Glutamatergic neuron (in vitro differentiated cells): ENCODE measurements around the gene VIL1. TPM values are rescaled to one million over a fixed set of nuclear protein-coding genes. Genes with fewer than 3 reads are reported as not detected.

Source experiments
- DNase-seq: peaks from one replicate; pipeline ENCODE4 v3.0.0; 2022
- H3K27ac Mint-ChIP-seq: one replicate; pipeline ENCODE4 v1.8.0; 2020; ENCODE audit warnings: mild to moderate bottlenecking, mixed read lengths, inconsistent platforms; ENCODE audit not compliant: unreplicated experiment
- H3K27me3 Mint-ChIP-seq: one replicate; pipeline ENCODE4 v1.8.0; 2020; ENCODE audit warnings: mild to moderate bottlenecking, moderate library complexity, mixed read lengths, inconsistent platforms; ENCODE audit not compliant: unreplicated experiment
- H3K36me3 Mint-ChIP-seq: one replicate; pipeline ENCODE4 v1.8.0; 2020; ENCODE audit warnings: mild to moderate bottlenecking, mixed read lengths, inconsistent platforms; ENCODE audit not compliant: unreplicated experiment
- H3K4me1 Mint-ChIP-seq: one replicate; pipeline ENCODE4 v1.8.0; 2020; ENCODE audit warnings: mild to moderate bottlenecking, low read depth, mixed read lengths, inconsistent platforms; ENCODE audit not compliant: unreplicated experiment
- H3K4me3 Mint-ChIP-seq: one replicate; pipeline ENCODE4 v1.8.0; 2020; ENCODE audit warnings: mild to moderate bottlenecking, mixed read lengths, inconsistent platforms; ENCODE audit not compliant: unreplicated experiment
- H3K9me3 Mint-ChIP-seq: one replicate; pipeline ENCODE4 v1.8.0; 2020; ENCODE audit warnings: mild to moderate bottlenecking, moderate library complexity, mixed read lengths, inconsistent platforms; ENCODE audit not compliant: unreplicated experiment
- long read RNA-seq: library from polyadenylated mRNA; unstranded; transcript quantifications from one replicate; pipeline ENCODE4 v2.0.0, GENCODE V29; 2020; ENCODE audit not compliant: unreplicated experiment
- total RNA-seq: library from RNA; stranded (reverse); fragmentation: NEBNext Ultra II Directional; extraction: Animal tissue kit (Norgen Biotek cat#: 25700); gene quantifications from one replicate; pipeline ENCODE4 v1.2.1, GENCODE V29; 2021; ENCODE audit not compliant: unreplicated experiment
- TF ChIP-seq, protein P1 (sequence below): fragments of 200-600 bp; sonication (generic); IDR thresholded peaks from one replicate; pipeline ENCODE4 v1.5.0; 2021; ENCODE audit not compliant: partially characterized antibody, unreplicated experiment

Gene VIL1
- total RNA-seq, result not detected
- long read RNA-seq, result 0 reads

DNA sequence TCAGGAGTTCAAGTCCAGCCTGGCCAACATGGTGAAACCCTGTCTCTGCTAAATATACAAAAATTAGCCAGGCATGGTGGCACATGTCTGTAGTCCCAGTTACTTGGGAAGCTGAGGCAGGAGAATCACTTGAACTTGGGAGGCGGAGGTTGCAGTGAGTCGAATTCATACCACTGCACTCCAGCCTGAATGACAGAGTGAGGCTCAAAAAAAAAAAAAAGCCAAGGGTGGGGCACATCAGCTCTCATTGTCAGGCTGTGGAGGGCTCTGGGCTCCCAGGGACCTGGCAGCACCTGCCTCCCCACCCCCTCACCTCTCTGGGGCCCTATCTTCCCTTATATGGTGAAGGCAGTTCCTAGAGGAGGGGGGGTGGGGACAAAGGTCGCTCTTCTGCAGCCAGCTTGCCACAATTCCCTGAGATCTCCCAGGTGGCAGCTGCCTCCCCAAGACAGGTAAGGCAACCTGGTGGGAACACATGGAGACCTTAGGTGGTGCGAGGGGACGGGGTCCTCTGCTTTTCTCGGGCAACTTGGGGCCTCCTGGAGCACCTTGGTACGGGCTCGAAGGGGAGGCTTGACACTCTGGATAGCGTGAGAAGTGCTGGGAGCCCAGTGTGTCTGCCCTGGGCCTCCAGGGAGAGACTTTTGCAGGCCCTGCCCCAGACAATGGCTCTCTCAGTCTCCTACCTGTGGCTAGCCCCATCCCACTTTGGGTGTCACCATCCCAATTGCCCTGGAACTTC lies at the start of gene VIL1:
TSS of gene VIL1 (plus strand) at position 407 of the 742 bp plus-strand sequence. CDS start 4,656 bp downstream, outside the sequence.
- H3K4me3 Mint-ChIP-seq, result no peak within 1 kb of the TSS
- no peak for DNase-seq

GRCh38 chr2:218369330-218369729 lies 49.6 kb upstream of the VIL1 start:
- H3K9me3 Mint-ChIP-seq, result no peaks in the 10 kb centered on the region
- peaks cover 3% of the 10 kb centered on the region for H3K27me3 Mint-ChIP-seq
- no peak overlapping the region for H3K27ac Mint-ChIP-seq
- H3K36me3 Mint-ChIP-seq, result no peaks in the 10 kb centered on the region
- TF ChIP-seq, protein P1, sequence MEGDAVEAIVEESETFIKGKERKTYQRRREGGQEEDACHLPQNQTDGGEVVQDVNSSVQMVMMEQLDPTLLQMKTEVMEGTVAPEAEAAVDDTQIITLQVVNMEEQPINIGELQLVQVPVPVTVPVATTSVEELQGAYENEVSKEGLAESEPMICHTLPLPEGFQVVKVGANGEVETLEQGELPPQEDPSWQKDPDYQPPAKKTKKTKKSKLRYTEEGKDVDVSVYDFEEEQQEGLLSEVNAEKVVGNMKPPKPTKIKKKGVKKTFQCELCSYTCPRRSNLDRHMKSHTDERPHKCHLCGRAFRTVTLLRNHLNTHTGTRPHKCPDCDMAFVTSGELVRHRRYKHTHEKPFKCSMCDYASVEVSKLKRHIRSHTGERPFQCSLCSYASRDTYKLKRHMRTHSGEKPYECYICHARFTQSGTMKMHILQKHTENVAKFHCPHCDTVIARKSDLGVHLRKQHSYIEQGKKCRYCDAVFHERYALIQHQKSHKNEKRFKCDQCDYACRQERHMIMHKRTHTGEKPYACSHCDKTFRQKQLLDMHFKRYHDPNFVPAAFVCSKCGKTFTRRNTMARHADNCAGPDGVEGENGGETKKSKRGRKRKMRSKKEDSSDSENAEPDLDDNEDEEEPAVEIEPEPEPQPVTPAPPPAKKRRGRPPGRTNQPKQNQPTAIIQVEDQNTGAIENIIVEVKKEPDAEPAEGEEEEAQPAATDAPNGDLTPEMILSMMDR, result no peak
- H3K4me1 Mint-ChIP-seq, result peaks cover 3% of the 10 kb centered on the region
- DNase-seq, result no peak
- no peak overlapping the region for H3K4me3 Mint-ChIP-seq

More for the DNA sequence above, at the start of gene VIL1:
- H3K4me1 Mint-ChIP-seq, result no peaks in the 10 kb centered on the region
- H3K27me3 Mint-ChIP-seq, result peaks cover 6% of the 10 kb centered on the region
- H3K36me3 Mint-ChIP-seq, result no peaks in the 10 kb centered on the region
- TF ChIP-seq, protein P1, result no peak
- H3K9me3 Mint-ChIP-seq, result peaks cover 2% of the 10 kb centered on the region
- no peak within 1 kb of the TSS for H3K27ac Mint-ChIP-seq

- no peaks in the 10 kb centered on the region for H3K36me3 Mint-ChIP-seq
Measured at GRCh38 chr2:218370410-218371063, 48.4 kb upstream of the VIL1 start.

DNA sequence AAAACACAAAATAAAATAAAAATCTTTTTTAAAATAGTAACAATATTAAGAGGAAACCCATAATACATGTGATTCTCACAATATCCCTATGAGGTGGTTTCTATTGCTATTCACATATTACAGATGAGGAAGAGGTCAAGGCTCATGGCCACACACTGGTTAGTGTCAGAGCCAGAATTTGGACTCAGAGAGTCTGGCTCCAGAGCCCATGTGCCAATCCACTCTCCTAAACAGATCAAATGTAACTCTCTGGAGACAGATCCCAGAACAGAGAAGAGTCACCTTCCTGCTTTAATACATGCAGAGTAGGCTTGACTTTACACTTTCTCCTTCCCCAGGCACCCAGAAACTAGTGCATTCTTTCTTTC lies 47.0 kb upstream of the VIL1 start:
- no peak for DNase-seq
- no peaks in the 10 kb centered on the region for H3K36me3 Mint-ChIP-seq
- H3K4me3 Mint-ChIP-seq, result no peak overlapping the region
- TF ChIP-seq, protein P1, result no peak
- peaks cover 3% of the 10 kb centered on the region for H3K4me1 Mint-ChIP-seq
- no peaks in the 10 kb centered on the region for H3K9me3 Mint-ChIP-seq
- no peaks in the 10 kb centered on the region for H3K27me3 Mint-ChIP-seq
- H3K27ac Mint-ChIP-seq, result no peak overlapping the region

More at GRCh38 chr2:218370410-218371063, 48.4 kb upstream of the VIL1 start:
- Mint-ChIP-seq H3K9me3 (no peaks in the 10 kb centered on the region), H3K27ac (no peak overlapping the region), H3K4me1 (peaks cover 3% of the 10 kb centered on the region), H3K27me3 (no peaks in the 10 kb centered on the region), H3K4me3 (no peak overlapping the region)
- TF ChIP-seq, protein P1, result no peak
- DNase-seq, result no peak

- no peak overlapping the region for H3K27ac Mint-ChIP-seq
- no peaks in the 10 kb centered on the region for H3K36me3 Mint-ChIP-seq
- H3K4me3 Mint-ChIP-seq, result no peak overlapping the region
- H3K27me3 Mint-ChIP-seq, result no peaks in the 10 kb centered on the region
- H3K9me3 Mint-ChIP-seq, result no peaks in the 10 kb centered on the region
- TF ChIP-seq, protein P1, result no peak
- no peak for DNase-seq
- peaks cover 3% of the 10 kb centered on the region for H3K4me1 Mint-ChIP-seq
Measured at GRCh38 chr2:218374795-218375194, 44.1 kb upstream of the VIL1 start.
